GM12878 (cell line): Measurements from ENCODE around the gene GBA2. TPM values are rescaled to one million over a fixed set of nuclear protein-coding genes. Genes with fewer than 3 reads are reported as not detected.

Experiments used
- ATAC-seq: fragments of 200-7000 bp; cut with Tn5 transposase; 3 replicates; pipeline ENCODE4 v1.9.1; 2020; ENCODE audit warnings: mild to moderate bottlenecking, moderate library complexity
- BruUV-seq: library from RNA; stranded (reverse); fragments of 400-500 nt; replicated peaks from 2 replicates; lab custom pipeline; 2021; lab: Mats Ljungman, UMichigan
- CTCF ChIA-PET: fragments of 300-600 bp; sonication (Branson Sonifier 250); formaldehyde crosslinking; extraction: SDS; loops from one replicate; lab custom pipeline; 2021; ENCODE audit warnings: inconsistent platforms; lab: Yijun Ruan, JAX
- POLR2A ChIA-PET: fragments of 350-600 bp; formaldehyde crosslinking; extraction: SDS; loops from one replicate; lab custom pipeline; 2021; ENCODE audit warnings: inconsistent platforms; lab: Charles Lee
- RAD21 ChIA-PET: fragments of 300-600 bp; sonication (Branson Sonifier 250); formaldehyde crosslinking; loops from one replicate; lab custom pipeline; 2023; ENCODE audit warnings: antibody characterized with exemption; ENCODE audit not compliant: unreplicated experiment; lab: Charles Lee
- SMC1A ChIA-PET: fragments of 300-600 bp; sonication (Branson Sonifier 250); formaldehyde crosslinking; loops from one replicate; lab custom pipeline; 2023; ENCODE audit not compliant: unreplicated experiment, uncharacterized antibody; lab: Charles Lee
- DNase-seq: peaks from one replicate; pipeline ENCODE4 v3.0.0-alpha.2; 2011; ENCODE audit warnings: low read depth, low spot score
- FAIRE-seq: peaks from 3 replicates; lab custom pipeline; 2011; peaks lifted over from hg19 to GRCh38; lab: Jason Lieb, UNC
- H2AFZ ChIP-seq: 2 replicates; pipeline ENCODE4 v1.6.0; 2011; ENCODE audit warnings: low read depth, low read length, control low read depth; ENCODE audit not compliant: control insufficient read depth
- H3K27ac ChIP-seq: 2 replicates; pipeline ENCODE4 v1.5.1; 2011; ENCODE audit warnings: control low read depth; ENCODE audit not compliant: control insufficient read depth, insufficient read depth
- H3K27me3 ChIP-seq, 2 experiments: replicated peaks in 1 of 2; 2 replicates each; pipeline versions ENCODE4 v1.6.0 to v1.6.1; 2011; ENCODE audit warnings: low read length in 1 of 2; ENCODE audit not compliant: control insufficient read depth in 2 of 2, insufficient read depth in 2 of 2
- H3K36me3 ChIP-seq, 2 experiments: 2 replicates each; pipeline ENCODE4 v1.5.1; 2011; ENCODE audit warnings: low read length in 1 of 2; ENCODE audit not compliant: control insufficient read depth in 2 of 2, insufficient read depth in 2 of 2
- H3K4me1 ChIP-seq: 2 replicates; pipeline ENCODE4 v1.6.1; 2011; ENCODE audit warnings: mild to moderate bottlenecking, low read length, moderate library complexity, mixed read lengths; ENCODE audit not compliant: control insufficient read depth, insufficient read depth
- H3K4me2 ChIP-seq: 2 replicates; pipeline ENCODE4 v1.6.0; 2011; ENCODE audit warnings: control low read depth; ENCODE audit not compliant: control insufficient read depth, insufficient read depth
- H3K4me3 ChIP-seq: fragments of 200-600 bp; sonication (generic); 2 replicates; pipeline ENCODE4 v1.5.1; 2016
- H3K79me2 ChIP-seq: 2 replicates; pipeline ENCODE4 v1.6.0; 2011; ENCODE audit warnings: low read length; ENCODE audit not compliant: control insufficient read depth, insufficient read depth
- H3K9ac ChIP-seq: 2 replicates; pipeline ENCODE4 v1.8.0; 2011; ENCODE audit warnings: low read length, control low read depth, mixed read lengths; ENCODE audit not compliant: control insufficient read depth, insufficient read depth
- H3K9me3 ChIP-seq: replicated peaks from 3 replicates; pipeline ENCODE4 v1.5.1; 2011; ENCODE audit warnings: mild to moderate bottlenecking, low read length; ENCODE audit not compliant: control insufficient read depth, insufficient read depth
- H4K20me1 ChIP-seq: 2 replicates; pipeline ENCODE4 v1.6.0; 2011; ENCODE audit not compliant: control insufficient read depth, insufficient read depth
- CEBPB ChIP-seq, 2 experiments: fragments of 150-350 bp in 1 of 2; IDR thresholded peaks; 2 replicates each; pipeline ENCODE4 v1.6.1; 2012 to 2014; ENCODE audit warnings: low read depth in 2 of 2, low read length in 2 of 2, borderline replicate concordance in 1 of 2, inconsistent platforms in 1 of 2
- POLR2A ChIP-seq: IDR thresholded peaks from 2 replicates; pipeline ENCODE4 v1.6.1; 2011; ENCODE audit warnings: low read depth, mild to moderate bottlenecking, low read length
- RCOR1 ChIP-seq: conservative IDR thresholded peaks from 2 replicates; pipeline ENCODE4 v1.6.1; 2012; ENCODE audit warnings: low read depth, low read length, improper control_type of control experiment
- WGBS: methylation state at CpG from one replicate; pipeline ENCODE4 v1.1.6; 2016; ENCODE audit warnings: low lambda C conversion rate; ENCODE audit not compliant: insufficient replicate concordance, insufficient coverage; ENCODE audit errors: missing lambda C conversion rate; 5-methylcytosine and 5-hydroxymethylcytosine counted together
- in situ Hi-C: fragments of 300-500 bp; cut with MboI; formaldehyde crosslinking; loops from 9 replicates; pipeline ENCODE4 v1.14.3; 2018; ENCODE audit warnings: mixed read lengths
- intact Hi-C: fragments of 100-400 bp; cut with micrococcal nuclease; formaldehyde crosslinking; loops from one replicate; pipeline ENCODE4 v1.14.2; 2022; ENCODE audit not compliant: unreplicated experiment
- polyA plus RNA-seq, 11 experiments: library from polyadenylated mRNA; depleted of rRNA in 4 of 11; unstranded in 6 of 11; stranded (reverse) in 5 of 11; fragments of >200 nt; fragmentation: Nextera tagmentation in 4 of 11; fragmentation: Illumina TruSeq in 1 of 11; extraction: Ambion mirVana in 4 of 11; extraction: Trizol in 1 of 11; gene quantifications; 1 replicate in 1 of 11; 2 replicates in 10 of 11; pipeline versions ENCODE4 v1.2.1 to v1.2.3, GENCODE V29; 2011 to 2016; ENCODE audit warnings: inconsistent platforms in 2 of 11, missing spikeins in 2 of 11, low read depth in 1 of 11
- total RNA-seq, 4 experiments: library from RNA; depleted of rRNA in 3 of 4; stranded (reverse); fragments of >200 nt in 3 of 4; fragmentation: Illumina TruSeq in 1 of 4; extraction: Trizol in 1 of 4; gene quantifications; 2 replicates each; pipeline versions ENCODE4 v1.2.1 to v1.2.3, GENCODE V29; 2013 to 2021
- TF ChIP-seq, protein P1 (sequence below): IDR thresholded peaks from 2 replicates; pipeline ENCODE4 v1.6.1; 2011; ENCODE audit warnings: borderline replicate concordance, low read depth, mild to moderate bottlenecking, moderate library complexity, mixed read lengths, low read length; ENCODE audit not compliant: insufficient read depth; ENCODE audit errors: extremely low read length
- TF ChIP-seq, protein P2 (sequence below): fragments of 450-650 bp; IDR thresholded peaks from 2 replicates; pipeline ENCODE4 v1.6.1; 2016; ENCODE audit warnings: mild to moderate bottlenecking

Gene GBA2
- total and polyA plus RNA-seq, 10 of the 15 experiments (the other 5 are each of a cell fraction or from before 2014, with no cell fraction given), result 15.3 to 45.1 (median 29.1) TPM

DNA sequence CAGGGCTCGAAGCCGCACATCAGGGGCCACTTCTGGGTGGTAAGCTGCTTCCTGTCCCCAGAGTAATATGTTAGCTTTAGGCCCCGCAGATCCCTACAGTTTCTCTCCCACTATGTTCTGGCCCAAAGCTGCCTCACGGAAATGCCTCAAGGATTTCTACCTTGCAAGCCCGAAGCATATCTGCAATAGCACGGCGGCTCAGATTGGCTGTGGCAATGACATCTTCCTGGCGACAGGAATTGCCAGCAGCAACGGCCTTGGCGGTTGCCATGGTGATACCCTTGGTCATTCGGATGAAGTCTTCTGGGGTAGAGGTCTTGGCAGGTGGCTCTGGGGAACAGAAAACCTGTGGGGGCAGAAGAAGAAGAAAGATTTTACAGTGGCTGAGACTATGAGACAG, 49.0 kb downstream of the GBA2 start (continued):
- TF ChIP-seq CEBPB (IDR thresholded peaks at IDR 0.05; ENCODE audit: borderline replicate concordance in 1 of 2, low read depth in 2 of 2, low read length in 2 of 2), result no peak
- TF ChIP-seq RCOR1, result no peak

DNA sequence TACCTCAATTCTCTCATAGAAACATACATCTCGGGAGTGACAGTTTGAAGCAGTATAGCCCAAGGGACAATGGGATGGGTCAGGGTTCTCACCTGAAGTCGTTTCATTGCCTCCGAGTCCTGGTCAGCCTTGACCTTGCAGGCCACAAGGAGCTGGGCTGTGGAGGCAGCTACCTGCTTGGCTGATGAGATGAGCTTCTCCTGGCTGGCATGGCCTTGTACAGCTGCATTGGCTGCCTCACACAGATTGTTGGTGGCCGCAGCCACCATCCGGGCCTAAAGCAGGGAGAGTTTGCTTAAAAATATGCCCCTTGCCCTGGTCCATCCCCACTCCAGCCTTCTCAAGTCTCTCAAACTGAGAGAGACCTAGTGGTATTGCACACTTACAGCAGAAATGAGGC, 50.8 kb downstream of the GBA2 start:
- peak; percentile 49; the same call in 1 of the 2 replicates for TF ChIP-seq POLR2A
- TF ChIP-seq, protein P1, sequence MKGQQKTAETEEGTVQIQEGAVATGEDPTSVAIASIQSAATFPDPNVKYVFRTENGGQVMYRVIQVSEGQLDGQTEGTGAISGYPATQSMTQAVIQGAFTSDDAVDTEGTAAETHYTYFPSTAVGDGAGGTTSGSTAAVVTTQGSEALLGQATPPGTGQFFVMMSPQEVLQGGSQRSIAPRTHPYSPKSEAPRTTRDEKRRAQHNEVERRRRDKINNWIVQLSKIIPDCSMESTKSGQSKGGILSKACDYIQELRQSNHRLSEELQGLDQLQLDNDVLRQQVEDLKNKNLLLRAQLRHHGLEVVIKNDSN, result no peak
- TF ChIP-seq, protein P2, sequence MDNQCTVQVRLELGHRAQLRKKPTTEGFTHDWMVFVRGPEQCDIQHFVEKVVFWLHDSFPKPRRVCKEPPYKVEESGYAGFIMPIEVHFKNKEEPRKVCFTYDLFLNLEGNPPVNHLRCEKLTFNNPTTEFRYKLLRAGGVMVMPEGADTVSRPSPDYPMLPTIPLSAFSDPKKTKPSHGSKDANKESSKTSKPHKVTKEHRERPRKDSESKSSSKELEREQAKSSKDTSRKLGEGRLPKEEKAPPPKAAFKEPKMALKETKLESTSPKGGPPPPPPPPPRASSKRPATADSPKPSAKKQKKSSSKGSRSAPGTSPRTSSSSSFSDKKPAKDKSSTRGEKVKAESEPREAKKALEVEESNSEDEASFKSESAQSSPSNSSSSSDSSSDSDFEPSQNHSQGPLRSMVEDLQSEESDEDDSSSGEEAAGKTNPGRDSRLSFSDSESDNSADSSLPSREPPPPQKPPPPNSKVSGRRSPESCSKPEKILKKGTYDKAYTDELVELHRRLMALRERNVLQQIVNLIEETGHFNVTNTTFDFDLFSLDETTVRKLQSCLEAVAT, result no peak
- TF ChIP-seq, all 136 proteins: peak for 1
- DNase-seq, result no peak
- H3K4me2 ChIP-seq, result no peak overlapping the region
- H2AFZ ChIP-seq, result no peak overlapping the region
- RAD21 ChIA-PET, result interaction anchor here (2.8 kb wide), 1 partner anchor 37 kb away, joined by 13 read pairs; no protein-coding TSS in a partner anchor
- in situ Hi-C loops, result no loop called here
- no peak overlapping the region for H3K4me3 ChIP-seq
- no peak for ATAC-seq
- no peak overlapping the region for H3K9ac ChIP-seq
- peaks cover 36 to 59% of the 10 kb centered on the region in 2 experiments for H3K36me3 ChIP-seq
- SMC1A ChIA-PET, result no interaction called here
- no peaks in the 10 kb centered on the region for H3K27me3 ChIP-seq
- no peaks in the 10 kb centered on the region for H3K4me1 ChIP-seq
- H3K27ac ChIP-seq, result no peak overlapping the region
- FAIRE-seq, result no peak
- no peaks in the 10 kb centered on the region for H3K79me2 ChIP-seq
- POLR2A ChIA-PET, result interaction anchor here (0.5 to 2.2 kb wide), 2 partner anchors 12 to 37 kb away, joined by 4 to 6 read pairs; no protein-coding TSS in a partner anchor
- no peaks in the 10 kb centered on the region for H3K9me3 ChIP-seq
- CTCF ChIA-PET, result interaction anchor here (0.9 to 15.2 kb wide), 9 partner anchors 9 to 52 kb away, joined by 3 to 227 read pairs (median 33); partner anchors contain the start of genes ARHGEF39, CCDC107, GBA2 and RGP1
- BruUV-seq, result no TSS peak
- H4K20me1 ChIP-seq, result no peaks in the 10 kb centered on the region
- 100% methylated on average over 5 of the region's 5 CpGs for WGBS
- intact Hi-C loops, result no loop called here
